Epithelial cell of esophagus (primary cell): ENCODE data around the gene COL2A1.
"Not testable (repeated sequence)": the region's sequence is repeated elsewhere in the genome, so short reads cannot be mapped to it uniquely, and the experiment has no call there.

ENCODE experiments used
- DNase-seq: peaks from one replicate; pipeline ENCODE4 v3.0.0; 2010; ENCODE audit warnings: low read depth
- H3K4me3 ChIP-seq: 2 replicates; pipeline ENCODE4 v1.5.1; 2011; ENCODE audit warnings: mild to moderate bottlenecking, low read length, control low read depth
- CTCF ChIP-seq: IDR thresholded peaks from 2 replicates; pipeline ENCODE4 v1.5.1; 2011; ENCODE audit warnings: low read depth, mild to moderate bottlenecking, low read length, control low read depth, inconsistent platforms; ENCODE audit not compliant: insufficient read depth; ENCODE audit errors: missing control alignments

The COL2A1 gene

DNA sequence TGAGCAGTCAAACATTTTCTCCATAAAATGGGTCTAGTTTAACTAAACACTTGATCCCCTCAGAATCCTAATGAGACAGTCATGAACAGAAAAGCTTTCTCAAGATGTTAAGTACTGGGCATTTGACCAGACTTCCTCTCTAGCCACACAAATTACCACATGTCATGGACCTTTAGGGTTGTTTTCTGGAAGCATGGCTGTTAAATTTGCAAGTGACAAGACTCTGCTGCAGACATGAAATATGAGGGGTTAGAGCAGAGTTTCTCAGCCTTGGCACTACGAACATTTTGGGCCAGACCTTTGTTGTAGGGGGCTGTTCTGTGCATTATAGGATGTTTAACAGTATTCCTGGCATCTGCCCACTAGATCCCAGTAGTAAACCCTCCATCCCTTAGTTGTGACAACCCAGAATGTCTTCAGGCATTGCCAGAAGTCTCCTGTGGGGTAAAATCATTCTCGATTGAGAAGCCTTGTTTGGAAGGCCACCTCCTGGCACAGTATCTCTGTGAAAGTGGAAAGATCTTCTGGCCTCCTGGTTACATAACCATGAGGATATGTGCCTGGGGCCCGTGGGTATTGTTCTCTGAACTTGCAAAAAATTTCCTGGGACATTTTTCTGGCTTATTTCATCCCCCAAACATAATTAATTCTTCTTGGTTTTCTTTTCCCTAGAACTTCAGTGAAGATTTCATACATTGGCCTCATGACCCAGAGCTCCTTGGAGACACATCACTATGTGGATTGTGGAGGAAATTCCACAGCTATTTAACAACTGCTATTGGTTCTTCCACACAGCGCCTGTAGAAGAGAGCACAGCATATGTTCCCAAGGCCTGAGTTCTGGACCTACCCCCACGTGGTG lies 36.6 kb downstream of the COL2A1 start:
- no peak for TF ChIP-seq CTCF
- H3K4me3 ChIP-seq, result no peak overlapping the region
- DNase-seq, result no peak

DNA sequence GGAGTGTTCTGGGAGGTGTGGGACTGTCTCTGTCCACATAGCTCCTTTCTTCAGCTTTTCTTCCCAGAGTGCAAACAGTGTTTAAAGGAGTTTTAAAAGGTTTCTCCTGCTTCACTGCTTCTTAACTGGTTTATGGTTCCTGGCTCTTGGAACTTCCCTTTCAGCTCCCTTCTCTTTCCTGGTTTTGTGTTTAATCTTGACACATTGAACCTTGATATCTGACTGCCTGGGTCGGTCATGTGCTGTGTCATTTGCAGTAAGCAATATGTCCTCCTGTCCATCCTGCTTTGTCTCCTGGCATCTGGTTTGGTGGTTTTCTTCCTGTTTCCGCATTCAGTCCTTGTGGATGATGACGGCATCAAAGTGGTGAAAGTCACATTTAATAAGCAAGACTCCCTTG lies 38.7 kb downstream of the COL2A1 start:
- no peak for DNase-seq
- no peak for TF ChIP-seq CTCF
- no peak overlapping the region for H3K4me3 ChIP-seq

DNA sequence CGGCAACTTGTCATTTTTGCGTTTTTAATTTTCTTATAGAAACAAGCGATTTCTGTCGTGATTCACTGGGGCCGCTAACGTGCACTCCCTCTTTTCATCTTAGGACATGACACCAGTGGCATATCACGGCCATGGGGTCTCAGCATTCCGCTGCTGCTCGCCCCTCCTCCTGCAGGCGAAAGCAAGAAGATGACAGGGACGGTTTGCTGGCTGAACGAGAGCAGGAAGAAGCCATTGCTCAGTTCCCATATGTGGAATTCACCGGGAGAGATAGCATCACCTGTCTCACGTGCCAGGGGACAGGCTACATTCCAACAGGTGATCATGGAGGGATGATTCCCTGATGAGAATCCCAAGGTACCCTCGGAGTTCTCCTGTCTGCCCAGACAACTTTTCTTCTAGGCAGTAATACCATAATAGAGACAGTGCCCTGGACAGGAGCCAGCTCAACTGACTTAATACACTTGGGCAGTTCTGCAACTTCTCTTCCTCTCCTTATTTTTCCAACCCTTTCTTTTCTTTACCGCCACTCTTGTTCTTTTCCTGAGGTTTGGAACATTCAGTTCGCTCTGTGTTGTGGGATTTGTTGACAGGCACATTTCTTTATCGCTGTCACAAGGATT lies 40.1 kb downstream of the COL2A1 start:
- no peak for DNase-seq
- H3K4me3 ChIP-seq, result peak overlapping the region; percentile 83
- no peak for TF ChIP-seq CTCF

GRCh38 chr12:47963340-47964040 lies 40.8 kb downstream of the COL2A1 start, which contains the start of gene TMEM106C:
Gene TMEM106C (plus strand): TSS chr12:47963596. CDS start chr12:47964237, 641 bp downstream.
- TF ChIP-seq CTCF, result peak; percentile 87
- peak; percentile 86 for DNase-seq
- H3K4me3 ChIP-seq, result peak within 1 kb of the TSS; percentile 83

DNA sequence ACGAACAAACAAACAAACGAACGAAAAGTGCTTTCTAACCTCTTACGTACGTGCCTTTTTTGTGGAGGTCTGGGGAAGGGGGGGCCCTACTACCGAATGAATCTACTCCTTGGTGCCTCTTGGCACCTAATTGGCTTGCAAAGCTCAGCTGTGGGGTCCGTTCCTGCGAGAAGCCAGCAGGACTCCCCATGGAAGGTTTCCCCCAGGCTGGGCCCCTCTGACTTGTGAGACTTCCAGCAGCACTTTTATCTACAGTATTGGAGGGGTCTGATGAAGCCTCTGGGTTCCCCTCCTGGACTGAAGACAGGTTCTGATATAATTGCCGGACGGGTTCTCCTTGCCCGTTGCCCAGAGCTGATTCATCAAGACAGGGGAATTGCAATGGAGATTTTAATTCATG lies 42.1 kb downstream of the COL2A1 start:
- no peak for TF ChIP-seq CTCF
- no peak for DNase-seq
- H3K4me3 ChIP-seq, result no peak overlapping the region

GRCh38 chr12:47957671-47958070 lies 46.6 kb downstream of the COL2A1 start:
- DNase-seq, H3K4me3 ChIP-seq: not testable (repeated sequence)

- DNase-seq, result no peak
- no peak for TF ChIP-seq CTCF
- H3K4me3 ChIP-seq, result no peak overlapping the region
Measured at GRCh38 chr12:47955059-47955458, 49.2 kb downstream of the COL2A1 start.
